Measurements from ENCODE around the gene SLC7A5. TPM values are rescaled to one million over a fixed set of nuclear protein-coding genes. Genes with fewer than 3 reads are reported as not detected.
"Not testable (repeated sequence)": the region's sequence is repeated elsewhere in the genome, so short reads cannot be mapped to it uniquely, and the experiment has no call there.

Gene SLC7A5
- total RNA-seq = 10 to 100 TPM; 27.2 to 66.1 (median 34.2) TPM
- total RNA-seq (2013) = 2.9 TPM

- peaks cover 9 to 17% of the 10 kb centered on the region in 2 donors for H3K4me1 Mint-ChIP-seq
- peak; percentile 81 to 91 (median 85) for ATAC-seq
- peaks cover 45% of the 10 kb centered on the region for H3K4me1 ChIP-seq (ENCODE audit: control insufficient read depth, insufficient read depth, low read length)
Measured at GRCh38 chr16:87869061-87869878, at the start of gene SLC7A5. Gene SLC7A5 (minus strand): TSS chr16:87869507. CDS start chr16:87869422, 85 bp downstream.

GRCh38 chr16:87918338-87918737 is 49.0 kb upstream of the SLC7A5 start:
- Histone ChIP-seq H3K4me1 (ENCODE audit: control insufficient read depth, insufficient read depth, low read length) (peaks cover 2% of the 10 kb centered on the region), H3K36me3 (ENCODE audit: control insufficient read depth, insufficient read depth, low read length) (no peaks in the 10 kb centered on the region), H3K27ac (ENCODE audit: low read length) (no peak overlapping the region), H3K9me3 (ENCODE audit: control insufficient read depth, insufficient read depth, low read length) (no peaks in the 10 kb centered on the region), H3K27me3 (ENCODE audit: control insufficient read depth, insufficient read depth, low read length) (no peaks in the 10 kb centered on the region), H3K4me3 (ENCODE audit: low read length) (no peak overlapping the region)
- intact Hi-C loops (cut with micrococcal nuclease) = no loop called here
- Mint-ChIP-seq H3K27ac (no peak overlapping the region), H3K9me3 (no peaks in the 10 kb centered on the region), H3K36me3 (no peaks in the 10 kb centered on the region), H3K4me3 (no peak overlapping the region), H3K27me3 (ENCODE audit: low read depth in 2 of 2) (peaks cover 8% of the 10 kb centered on the region in 2 donors), H3K4me1 (peaks cover 0 to 5% of the 10 kb centered on the region in 2 donors)
- DNase-seq (no peak), ATAC-seq (no peak)
- TF ChIP-seq CTCF (IDR thresholded peaks at IDR 0.05) = no peak
- whole genome bisulfite sequencing (ENCODE audit: insufficient coverage) = 93% methylated on average over 13 of the region's 13 CpGs

More at GRCh38 chr16:87869061-87869878, at the start of gene SLC7A5:
- Histone ChIP-seq H3K27ac (ENCODE audit: low read length) (peak within 1 kb of the TSS; percentile 69), H3K4me3 (ENCODE audit: low read length) (peak within 1 kb of the TSS; percentile 56)
- Mint-ChIP-seq H3K27ac (peak within 1 kb of the TSS; percentile 90 to 94), H3K27me3 (ENCODE audit: low read depth in 2 of 2) (peaks cover 7 to 15% of the 10 kb centered on the region in 2 donors), H3K4me3 (peak within 1 kb of the TSS; percentile 90)
- 2% methylated on average over 106 of the region's 109 CpGs for WGBS (ENCODE audit: insufficient coverage)
- H3K27me3 ChIP-seq (ENCODE audit: control insufficient read depth, insufficient read depth, low read length); intact Hi-C loops (cut with micrococcal nuclease); H3K36me3 Mint-ChIP-seq; H3K9me3 ChIP-seq (ENCODE audit: control insufficient read depth, insufficient read depth, low read length); H3K9me3 Mint-ChIP-seq; H3K36me3 ChIP-seq (ENCODE audit: control insufficient read depth, insufficient read depth, low read length): not testable (repeated sequence)
- peak; percentile 89 to 90 for DNase-seq

- no peaks in the 10 kb centered on the region for H3K9me3 Mint-ChIP-seq
- ATAC-seq (no peak), DNase-seq (no peak)
- no peak overlapping the region for H3K4me3 Mint-ChIP-seq
- H3K27me3 Mint-ChIP-seq (ENCODE audit: low read depth in 2 of 2) = peaks cover 8 to 10% of the 10 kb centered on the region in 2 donors
- peaks cover 2% of the 10 kb centered on the region for H3K4me1 ChIP-seq (ENCODE audit: control insufficient read depth, insufficient read depth, low read length)
- H3K4me1 Mint-ChIP-seq = peaks cover 0 to 5% of the 10 kb centered on the region in 2 donors
- no peak for TF ChIP-seq CTCF (IDR thresholded peaks at IDR 0.05)
- no peaks in the 10 kb centered on the region for H3K9me3 ChIP-seq (ENCODE audit: control insufficient read depth, insufficient read depth, low read length)
- no peaks in the 10 kb centered on the region for H3K36me3 ChIP-seq (ENCODE audit: control insufficient read depth, insufficient read depth, low read length)
- H3K4me3 ChIP-seq (ENCODE audit: low read length) = no peak overlapping the region
- H3K27ac ChIP-seq (ENCODE audit: low read length) = no peak overlapping the region
- H3K27ac Mint-ChIP-seq = no peak overlapping the region
- WGBS (ENCODE audit: insufficient coverage) = 90% methylated on average over 9 of the region's 9 CpGs
- H3K27me3 ChIP-seq (ENCODE audit: control insufficient read depth, insufficient read depth, low read length) = no peaks in the 10 kb centered on the region
- no peaks in the 10 kb centered on the region for H3K36me3 Mint-ChIP-seq
- intact Hi-C loops (cut with micrococcal nuclease) = no loop called here
Measured at GRCh38 chr16:87917503-87917902, 48.2 kb upstream of the SLC7A5 start.

- Mint-ChIP-seq H3K27me3 (ENCODE audit: low read depth in 2 of 2) (peaks cover 8 to 13% of the 10 kb centered on the region in 2 donors), H3K4me3 (no peak overlapping the region), H3K9me3 (no peaks in the 10 kb centered on the region), H3K27ac (no peak overlapping the region), H3K36me3 (no peaks in the 10 kb centered on the region), H3K4me1 (peaks cover 0 to 5% of the 10 kb centered on the region in 2 donors)
- Histone ChIP-seq H3K4me3 (ENCODE audit: low read length) (no peak overlapping the region), H3K27me3 (ENCODE audit: control insufficient read depth, insufficient read depth, low read length) (no peaks in the 10 kb centered on the region), H3K36me3 (ENCODE audit: control insufficient read depth, insufficient read depth, low read length) (no peaks in the 10 kb centered on the region), H3K27ac (ENCODE audit: low read length) (no peak overlapping the region), H3K4me1 (ENCODE audit: control insufficient read depth, insufficient read depth, low read length) (peaks cover 2% of the 10 kb centered on the region), H3K9me3 (ENCODE audit: control insufficient read depth, insufficient read depth, low read length) (no peaks in the 10 kb centered on the region)
- intact Hi-C loops (cut with micrococcal nuclease) = no loop called here
- no peak for DNase-seq
- TF ChIP-seq CTCF (IDR thresholded peaks at IDR 0.05) = no peak
- WGBS (ENCODE audit: insufficient coverage) = 92% methylated on average over 25 of the region's 25 CpGs
- ATAC-seq = no peak
Measured at GRCh38 chr16:87914812-87915211, 45.5 kb upstream of the SLC7A5 start.

GRCh38 chr16:87914021-87914725 is 44.9 kb upstream of the SLC7A5 start:
- H3K4me3 Mint-ChIP-seq; H3K4me1 Mint-ChIP-seq; H3K27me3 ChIP-seq (ENCODE audit: control insufficient read depth, insufficient read depth, low read length); ATAC-seq; H3K36me3 Mint-ChIP-seq; H3K9me3 Mint-ChIP-seq; intact Hi-C loops (cut with micrococcal nuclease); H3K4me1 ChIP-seq (ENCODE audit: control insufficient read depth, insufficient read depth, low read length); H3K9me3 ChIP-seq (ENCODE audit: control insufficient read depth, insufficient read depth, low read length); H3K4me3 ChIP-seq (ENCODE audit: low read length); H3K36me3 ChIP-seq (ENCODE audit: control insufficient read depth, insufficient read depth, low read length); H3K27ac ChIP-seq (ENCODE audit: low read length); DNase-seq; H3K27ac Mint-ChIP-seq: not testable (repeated sequence)
- WGBS (ENCODE audit: insufficient coverage) = 75% methylated on average over 24 of the region's 27 CpGs
- H3K27me3 Mint-ChIP-seq (ENCODE audit: low read depth in 2 of 2) = peaks cover 13 to 17% of the 10 kb centered on the region in 2 donors
